ACC112 (cell line): ENCODE data around the gene SND1.

Source experiments
- H2AFZ ChIP-seq: fragments of 200-600 bp; sonication (generic); one replicate; pipeline ENCODE4 v1.6.0; 2017; ENCODE audit warnings: antibody characterized with exemption, low read length; ENCODE audit not compliant: unreplicated experiment
- H3K27ac ChIP-seq: fragments of 200-600 bp; sonication (generic); 2 replicates; pipeline ENCODE4 v1.5.1; 2014; ENCODE audit warnings: low read depth, mild to moderate bottlenecking, antibody characterized with exemption, low read length, moderate library complexity
- H3K27me3 ChIP-seq: fragments of 200-600 bp; sonication (generic); 2 replicates; pipeline ENCODE4 v1.6.1; 2014; ENCODE audit warnings: mild to moderate bottlenecking, antibody characterized with exemption, low read length, moderate library complexity, mixed read lengths; ENCODE audit not compliant: insufficient read depth
- H3K36me3 ChIP-seq: fragments of 200-600 bp; sonication (generic); 2 replicates; pipeline ENCODE4 v1.6.1; 2016; ENCODE audit warnings: mild to moderate bottlenecking, antibody characterized with exemption, low read length, moderate library complexity, mixed read lengths; ENCODE audit not compliant: insufficient read depth
- H3K4me1 ChIP-seq: fragments of 200-600 bp; sonication (generic); one replicate; pipeline ENCODE4 v1.6.1; 2016; ENCODE audit warnings: low read length, mixed read lengths; ENCODE audit not compliant: insufficient read depth, unreplicated experiment, control insufficient read depth
- H3K4me3 ChIP-seq: fragments of 200-600 bp; sonication (generic); 2 replicates; pipeline ENCODE4 v1.5.1; 2014; ENCODE audit warnings: mild to moderate bottlenecking, low read depth, low read length
- H3K79me2 ChIP-seq: fragments of 200-600 bp; sonication (generic); one replicate; pipeline ENCODE4 v1.6.0; 2016; ENCODE audit warnings: low read length; ENCODE audit not compliant: control insufficient read depth, unreplicated experiment, insufficient read depth

SND1 gene

GRCh38 chr7:127802845-127803244, 150.9 kb downstream of the SND1 start:
- Histone ChIP-seq H3K27ac (no peak overlapping the region), H2AFZ (no peak overlapping the region), H3K4me3 (no peak overlapping the region), H3K27me3 (no peaks in the 10 kb centered on the region), H3K36me3 (peaks cover 6% of the 10 kb centered on the region; the same call in 1 of the 2 replicates), H3K79me2 (peaks cover 48% of the 10 kb centered on the region), H3K4me1 (peaks cover 5% of the 10 kb centered on the region)

GRCh38 chr7:127803626-127804025, 151.6 kb downstream of the SND1 start:
- H3K27me3 ChIP-seq = no peaks in the 10 kb centered on the region
- no peak overlapping the region for H3K4me3 ChIP-seq
- peaks cover 44% of the 10 kb centered on the region for H3K79me2 ChIP-seq
- no peak overlapping the region for H2AFZ ChIP-seq
- peaks cover 7% of the 10 kb centered on the region; the same call in 1 of the 2 replicates for H3K36me3 ChIP-seq
- peaks cover 1% of the 10 kb centered on the region for H3K4me1 ChIP-seq
- no peak overlapping the region for H3K27ac ChIP-seq

- H2AFZ ChIP-seq = no peak overlapping the region
- no peak overlapping the region for H3K27ac ChIP-seq
- H3K27me3 ChIP-seq = no peaks in the 10 kb centered on the region
- H3K79me2 ChIP-seq = peaks cover 57% of the 10 kb centered on the region
- H3K4me3 ChIP-seq = no peak overlapping the region
- peaks cover 10% of the 10 kb centered on the region; the same call in 1 of the 2 replicates for H3K36me3 ChIP-seq
- H3K4me1 ChIP-seq = peaks cover 12% of the 10 kb centered on the region
These were observed 155.3 kb downstream of the SND1 start for GRCh38 chr7:127807340-127807739.

GRCh38 chr7:127807829-127808228, 155.8 kb downstream of the SND1 start:
- H3K79me2 ChIP-seq = peaks cover 61% of the 10 kb centered on the region
- H3K27ac ChIP-seq = no peak overlapping the region
- no peak overlapping the region for H3K4me3 ChIP-seq
- H2AFZ ChIP-seq = no peak overlapping the region
- peaks cover 10% of the 10 kb centered on the region; the same call in 1 of the 2 replicates for H3K36me3 ChIP-seq
- no peaks in the 10 kb centered on the region for H3K27me3 ChIP-seq
- H3K4me1 ChIP-seq = peaks cover 12% of the 10 kb centered on the region

GRCh38 chr7:127809261-127809702, 157.3 kb downstream of the SND1 start:
- peaks cover 12% of the 10 kb centered on the region for H3K4me1 ChIP-seq
- H3K27ac ChIP-seq = peak overlapping the region; percentile 53; the same call in 1 of the 2 replicates
- H3K79me2 ChIP-seq = peaks cover 62% of the 10 kb centered on the region
- peaks cover 10% of the 10 kb centered on the region; the same call in 1 of the 2 replicates for H3K36me3 ChIP-seq
- H3K27me3 ChIP-seq = no peaks in the 10 kb centered on the region
- no peak overlapping the region for H3K4me3 ChIP-seq
- no peak overlapping the region for H2AFZ ChIP-seq

- Histone ChIP-seq H3K4me1 (peaks cover 12% of the 10 kb centered on the region), H3K79me2 (peaks cover 65% of the 10 kb centered on the region), H3K4me3 (no peak overlapping the region), H2AFZ (no peak overlapping the region), H3K27me3 (no peaks in the 10 kb centered on the region), H3K27ac (no peak overlapping the region), H3K36me3 (peaks cover 10% of the 10 kb centered on the region; the same call in 1 of the 2 replicates)
These were observed 158.1 kb downstream of the SND1 start for GRCh38 chr7:127810113-127810512.

- peaks cover 12% of the 10 kb centered on the region for H3K4me1 ChIP-seq
- peaks cover 10% of the 10 kb centered on the region; the same call in 1 of the 2 replicates for H3K36me3 ChIP-seq
- no peak overlapping the region for H2AFZ ChIP-seq
- no peak overlapping the region for H3K4me3 ChIP-seq
- H3K79me2 ChIP-seq = peaks cover 66% of the 10 kb centered on the region
- no peaks in the 10 kb centered on the region for H3K27me3 ChIP-seq
- no peak overlapping the region for H3K27ac ChIP-seq
These were observed 159.0 kb downstream of the SND1 start for GRCh38 chr7:127810696-127811660.

GRCh38 chr7:127812540-127812939, 160.5 kb downstream of the SND1 start:
- H3K27me3 ChIP-seq = no peaks in the 10 kb centered on the region
- H3K79me2 ChIP-seq = peaks cover 67% of the 10 kb centered on the region
- 0 out of 2 replicates have a peak, but pooled peaks cover 5% of the 10 kb centered on the region for H3K36me3 ChIP-seq
- H3K27ac ChIP-seq = no peak overlapping the region
- no peak overlapping the region for H2AFZ ChIP-seq
- peaks cover 12% of the 10 kb centered on the region for H3K4me1 ChIP-seq
- no peak overlapping the region for H3K4me3 ChIP-seq

- Histone ChIP-seq H3K27me3 (no peaks in the 10 kb centered on the region), H2AFZ (no peak overlapping the region), H3K4me1 (peaks cover 6% of the 10 kb centered on the region), H3K79me2 (peaks cover 73% of the 10 kb centered on the region), H3K4me3 (no peak overlapping the region), H3K27ac (no peak overlapping the region), H3K36me3 (no peaks in the 10 kb centered on the region)
These were observed 162.1 kb downstream of the SND1 start for GRCh38 chr7:127813991-127814541.

- Histone ChIP-seq H3K4me1 (peaks cover 10% of the 10 kb centered on the region), H3K36me3 (no peaks in the 10 kb centered on the region), H2AFZ (no peak overlapping the region), H3K27me3 (no peaks in the 10 kb centered on the region), H3K4me3 (no peak overlapping the region), H3K27ac (no peak overlapping the region), H3K79me2 (peaks cover 69% of the 10 kb centered on the region)
These were observed 163.7 kb downstream of the SND1 start for GRCh38 chr7:127815631-127816145.
